Measurements from ENCODE around the gene CHD2.
A peak's percentile ranks its signal among the peaks of the same experiment; 100 is the strongest.

Gene CHD2

DNA sequence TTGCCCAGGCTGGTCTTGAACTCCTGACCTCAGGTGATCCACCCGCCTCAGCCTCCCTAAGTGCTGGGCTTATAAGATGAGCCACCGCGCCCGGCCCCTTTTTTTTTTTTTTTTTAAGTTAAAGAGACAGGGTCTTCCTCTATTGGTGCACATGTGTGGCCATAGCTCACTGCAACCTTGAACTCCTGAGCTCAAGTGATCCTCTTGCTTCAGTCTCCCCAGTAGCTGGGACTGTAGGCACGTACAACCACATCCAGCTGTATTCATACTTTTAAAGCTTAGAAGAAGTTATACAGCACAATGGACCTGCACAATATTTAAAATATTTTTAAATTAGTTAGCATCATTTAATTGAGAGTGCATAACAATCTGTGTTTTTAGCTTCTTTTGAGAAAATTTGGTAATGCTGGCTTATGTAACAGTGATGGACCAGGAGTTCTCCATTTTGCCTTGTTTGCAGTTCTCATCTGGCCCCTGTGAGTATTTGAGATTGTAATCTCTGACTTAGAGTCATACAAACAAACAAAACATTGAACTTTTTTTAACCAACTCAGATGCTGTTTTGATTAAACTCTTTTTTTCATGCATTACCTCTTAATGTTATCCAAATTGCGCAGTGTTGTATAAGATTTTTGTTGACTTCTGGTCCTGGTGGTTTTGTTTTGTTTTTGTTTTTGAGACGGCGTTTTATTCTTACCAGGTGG is 33.0 kb downstream of the CHD2 start:
- ATAC-seq: no peak
- no peak for DNase-seq

DNA sequence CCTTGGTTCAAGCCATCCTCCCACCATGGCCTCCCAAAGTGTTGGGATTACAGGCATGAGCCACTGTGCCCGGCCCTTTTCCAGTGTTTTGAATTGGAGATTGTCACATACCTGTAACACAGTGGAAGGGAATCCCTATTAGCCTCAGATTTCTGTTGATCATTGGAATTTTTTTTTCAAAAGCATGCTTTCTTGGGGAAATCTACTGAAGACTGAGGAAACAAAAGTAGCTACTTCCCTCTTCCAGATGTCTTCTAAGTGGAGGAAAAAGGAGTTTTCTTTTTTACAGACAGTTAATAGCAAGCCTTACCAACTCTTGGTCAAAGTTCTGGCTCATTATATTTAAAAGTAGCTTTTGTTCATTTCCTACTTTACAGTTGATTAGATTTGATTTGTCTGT is 33.7 kb downstream of the CHD2 start:
- DNase-seq: no peak
- ATAC-seq: no peak

GRCh38 chr15:92934716-92935115 is 34.6 kb downstream of the CHD2 start:
- no peak for DNase-seq
- ATAC-seq: no peak

DNA sequence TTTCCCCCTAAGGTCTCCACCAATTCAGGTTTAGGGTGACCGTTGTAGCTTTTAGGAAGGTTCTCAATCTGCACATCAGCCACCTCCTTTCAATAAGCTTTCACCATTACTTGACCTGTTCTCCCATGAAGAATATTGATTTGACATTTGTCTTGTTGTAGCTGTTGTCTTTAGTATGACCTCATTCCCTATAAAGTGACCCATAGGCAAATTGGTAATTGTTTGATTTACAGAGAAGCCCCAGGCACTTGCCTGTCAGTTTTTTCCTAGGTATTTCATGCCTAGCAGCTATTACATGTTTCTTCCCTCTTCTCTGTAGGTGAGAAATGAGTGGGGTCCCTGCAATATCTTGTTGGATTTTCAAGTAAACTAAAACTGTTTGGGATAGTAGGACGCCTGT is 36.0 kb downstream of the CHD2 start:
- DNase-seq: no peak
- ATAC-seq: no peak

GRCh38 chr15:92936693-92937092 is 36.6 kb downstream of the CHD2 start:
- DNase-seq (no peak), ATAC-seq (no peak)

- DNase-seq (no peak), ATAC-seq (no peak)
Measured at GRCh38 chr15:92937901-92938300, 37.8 kb downstream of the CHD2 start.

DNA sequence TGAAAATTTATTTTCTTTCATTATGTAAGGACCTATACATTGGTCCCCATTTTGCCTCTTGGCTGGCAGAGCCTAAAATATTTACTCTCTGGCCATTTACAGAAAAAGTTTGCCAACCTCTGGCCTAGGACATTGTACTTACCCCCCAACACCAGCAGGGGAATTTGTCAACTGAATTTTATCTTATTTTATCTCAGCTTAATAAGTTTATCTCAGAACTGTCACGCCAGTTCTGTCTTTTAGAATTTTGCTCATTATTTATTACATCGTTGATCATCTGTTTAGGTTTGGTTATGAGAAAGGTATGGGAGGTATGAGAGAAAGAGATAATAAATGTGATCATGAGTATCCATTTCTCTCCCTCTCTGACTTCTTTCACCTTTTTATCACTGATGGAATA is 38.3 kb downstream of the CHD2 start:
- no peak for DNase-seq
- no peak for ATAC-seq

DNA sequence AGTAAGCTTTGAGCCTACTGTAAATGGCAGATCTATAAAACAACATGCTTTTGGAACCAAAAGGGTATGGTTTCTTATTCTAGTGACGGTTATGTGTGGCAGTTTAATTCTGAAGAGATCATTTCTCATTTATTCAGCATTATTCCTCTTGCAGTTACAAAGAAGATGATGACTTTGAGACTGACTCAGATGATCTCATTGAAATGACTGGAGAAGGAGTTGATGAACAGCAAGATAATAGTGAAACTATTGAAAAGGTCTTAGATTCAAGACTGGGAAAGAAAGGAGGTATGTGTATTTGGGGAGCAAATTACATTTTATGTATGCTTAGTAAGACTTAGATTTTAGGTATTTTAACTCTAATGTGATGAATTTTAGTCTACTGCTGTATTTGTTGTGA is 41.5 kb downstream of the CHD2 start:
- DNase-seq (no peak), ATAC-seq (no peak)

DNA sequence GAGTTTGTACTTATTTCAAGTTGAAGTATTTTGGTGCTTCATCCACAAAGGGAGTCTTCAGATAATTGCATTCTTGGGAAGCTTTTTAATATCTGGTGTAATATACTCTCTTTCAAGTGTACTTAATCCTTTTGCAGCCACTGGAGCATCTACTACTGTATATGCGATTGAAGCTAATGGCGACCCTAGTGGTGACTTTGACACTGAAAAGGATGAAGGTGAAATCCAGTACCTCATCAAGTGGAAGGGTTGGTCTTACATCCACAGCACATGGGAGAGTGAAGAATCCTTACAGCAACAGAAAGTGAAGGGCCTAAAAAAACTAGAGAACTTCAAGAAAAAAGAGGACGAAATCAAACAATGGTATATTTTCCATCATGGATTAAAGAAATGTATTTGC is 42.6 kb downstream of the CHD2 start:
- ATAC-seq: no peak
- DNase-seq: no peak

DNA sequence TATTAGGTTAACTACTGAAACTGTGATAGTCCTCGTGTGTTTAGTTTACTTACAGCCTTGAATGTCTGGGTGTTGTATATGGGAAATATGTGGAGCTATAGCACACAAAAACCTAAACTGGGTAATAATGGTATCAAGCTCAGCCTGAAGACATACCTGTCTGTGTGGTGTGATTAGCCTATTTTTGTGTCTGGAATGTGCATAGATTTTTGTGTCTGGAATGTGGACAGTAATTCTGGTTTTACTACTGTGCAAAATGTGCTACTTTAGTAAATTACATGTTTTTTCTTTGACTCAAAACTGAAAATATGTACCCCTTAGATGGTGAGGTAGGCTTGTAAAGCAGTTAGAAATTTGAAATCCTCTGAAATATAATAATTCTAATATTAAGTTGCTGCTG is 43.5 kb downstream of the CHD2 start:
- ATAC-seq: no peak
- no peak for DNase-seq

GRCh38 chr15:92944946-92945521 is 44.9 kb downstream of the CHD2 start:
- ATAC-seq: no peak

DNA sequence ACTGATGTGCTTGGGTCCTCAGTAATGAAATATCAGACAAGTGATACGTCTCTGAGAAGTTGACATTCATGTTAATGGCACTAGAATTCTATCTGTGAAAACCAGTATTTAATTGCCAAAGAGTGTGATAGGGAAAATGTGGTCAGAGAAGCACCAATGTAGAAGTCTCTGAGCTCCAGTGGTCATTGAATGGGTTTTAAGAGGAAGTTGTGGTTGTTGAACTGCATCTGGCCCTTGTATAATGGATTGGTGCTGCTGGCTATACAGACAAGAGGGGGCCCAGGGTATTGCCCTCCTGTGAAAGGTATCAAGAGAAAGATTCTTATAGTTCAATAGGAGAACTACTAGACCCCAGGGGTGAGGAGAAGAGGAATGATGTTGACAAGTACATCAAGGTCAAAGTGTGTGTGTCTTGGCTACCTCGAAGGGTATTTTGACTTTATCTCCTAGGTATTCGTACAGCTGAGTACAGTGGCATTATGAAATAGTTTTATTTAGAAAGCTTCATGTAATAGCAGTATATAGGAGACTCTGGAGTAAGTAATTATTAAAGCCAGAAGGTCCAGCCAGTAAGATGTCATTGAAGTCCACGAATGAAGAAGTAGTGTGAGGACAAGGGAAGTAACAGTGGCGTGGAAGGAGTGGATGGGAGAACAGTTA is 47.1 kb downstream of the CHD2 start:
- no peak for ATAC-seq
- DNase-seq: no peak

More at GRCh38 chr15:92944946-92945521, 44.9 kb downstream of the CHD2 start:
- no peak for DNase-seq

DNA sequence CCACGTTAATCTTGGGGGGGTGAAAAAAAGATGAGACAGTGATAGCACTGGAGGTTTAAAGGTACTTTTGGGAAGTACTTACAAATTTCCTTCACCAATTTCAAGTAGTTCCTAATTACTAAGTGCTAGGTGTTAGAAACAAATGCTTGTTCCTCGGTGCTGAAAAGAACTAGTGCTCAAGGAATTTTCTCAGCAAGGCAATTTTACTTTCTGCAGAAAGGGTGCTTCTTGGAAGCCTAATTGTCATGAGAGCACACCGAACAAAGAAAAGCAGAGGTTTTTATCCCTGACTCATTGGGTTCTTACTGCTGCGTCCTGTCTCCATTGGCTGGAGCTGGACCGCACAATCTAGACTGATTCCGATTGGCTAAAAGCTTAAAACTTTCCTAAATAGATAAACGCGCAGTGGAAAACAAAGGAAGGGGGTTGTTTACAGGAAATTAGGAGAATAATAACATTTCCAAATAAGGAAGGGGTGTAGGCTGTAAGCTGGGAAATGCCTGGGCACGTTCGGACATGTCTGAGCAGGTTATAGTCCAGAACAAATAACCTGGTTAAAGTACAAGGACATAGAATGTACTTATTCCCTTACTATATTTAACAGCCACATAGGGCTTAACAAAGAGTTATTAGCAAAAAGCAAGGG is 49.6 kb downstream of the CHD2 start:
- no peak for DNase-seq
- ATAC-seq: no peak

- no peak for DNase-seq
- no peak for ATAC-seq
Measured at GRCh38 chr15:92951800-92952457, 51.8 kb downstream of the CHD2 start.

DNA sequence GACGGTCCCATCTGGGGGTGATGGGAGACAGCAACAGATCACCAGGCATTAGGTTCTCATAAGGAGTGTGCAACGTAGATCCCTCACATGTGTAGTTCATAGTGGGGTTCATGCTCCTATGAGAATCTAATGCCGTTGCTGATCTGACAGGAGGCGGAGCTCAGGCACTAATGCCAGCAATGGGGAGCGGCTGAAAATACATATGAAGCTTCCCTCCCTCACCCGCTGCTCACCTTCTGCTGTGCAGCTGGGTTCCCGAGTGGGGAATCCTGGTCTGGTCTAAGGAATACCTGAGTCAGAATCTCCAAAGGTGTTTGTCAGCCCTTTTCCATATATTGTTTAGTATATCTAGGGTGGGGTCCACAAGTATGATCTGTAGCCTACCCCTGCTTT is 52.3 kb downstream of the CHD2 start:
- ATAC-seq (no peak), DNase-seq (no peak)

GRCh38 chr15:92953566-92953965 is 53.4 kb downstream of the CHD2 start:
- ATAC-seq (no peak), DNase-seq (no peak)

- no peak for ATAC-seq
- DNase-seq: no peak
Measured at GRCh38 chr15:92954002-92954401, 53.9 kb downstream of the CHD2 start.

GRCh38 chr15:92954578-92954977 is 54.5 kb downstream of the CHD2 start:
- no peak for DNase-seq
- no peak for ATAC-seq

- DNase-seq (no peak), ATAC-seq (no peak)
Measured at GRCh38 chr15:92955706-92956105, 55.6 kb downstream of the CHD2 start.

DNA sequence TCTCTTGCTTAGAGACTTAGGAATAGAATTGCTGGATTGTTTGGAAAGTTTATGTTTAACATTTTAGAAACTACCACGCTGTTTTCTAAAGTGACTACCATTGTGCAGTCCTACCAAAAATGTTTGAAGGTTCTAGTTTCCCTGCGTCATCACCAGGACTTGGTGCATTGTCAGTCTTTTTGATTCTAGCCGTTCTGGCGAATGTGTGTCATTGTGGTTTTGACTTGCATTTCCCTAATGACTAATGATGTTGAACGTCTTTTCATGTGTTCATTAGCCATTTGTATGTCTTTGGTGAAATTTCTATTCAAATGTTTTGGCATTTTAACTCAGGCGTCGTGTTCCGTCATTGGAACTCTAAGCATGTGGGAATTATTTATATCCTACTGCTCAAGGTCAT is 58.0 kb downstream of the CHD2 start:
- ATAC-seq (peak; percentile 95), DNase-seq (peak; percentile 44)

DNA sequence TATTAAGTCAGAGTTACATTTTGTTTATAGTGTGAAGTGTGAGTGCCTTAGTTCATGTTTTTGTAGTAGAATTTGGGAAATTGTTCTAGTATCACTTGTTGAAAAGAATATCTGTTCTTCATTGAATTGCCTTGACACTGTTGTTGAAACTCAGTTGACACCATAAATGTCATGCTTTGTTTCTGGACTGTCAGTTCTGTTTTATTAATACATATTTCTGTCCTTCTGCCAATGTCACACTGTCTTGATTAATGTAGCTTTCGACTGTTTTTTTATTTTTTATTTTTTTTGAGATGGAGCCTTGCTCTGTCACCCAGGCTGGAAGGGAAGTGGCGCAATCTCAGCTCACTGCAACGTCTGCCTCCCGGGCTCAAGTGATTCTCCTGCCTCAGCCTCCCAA is 59.1 kb downstream of the CHD2 start:
- ATAC-seq: no peak

DNA sequence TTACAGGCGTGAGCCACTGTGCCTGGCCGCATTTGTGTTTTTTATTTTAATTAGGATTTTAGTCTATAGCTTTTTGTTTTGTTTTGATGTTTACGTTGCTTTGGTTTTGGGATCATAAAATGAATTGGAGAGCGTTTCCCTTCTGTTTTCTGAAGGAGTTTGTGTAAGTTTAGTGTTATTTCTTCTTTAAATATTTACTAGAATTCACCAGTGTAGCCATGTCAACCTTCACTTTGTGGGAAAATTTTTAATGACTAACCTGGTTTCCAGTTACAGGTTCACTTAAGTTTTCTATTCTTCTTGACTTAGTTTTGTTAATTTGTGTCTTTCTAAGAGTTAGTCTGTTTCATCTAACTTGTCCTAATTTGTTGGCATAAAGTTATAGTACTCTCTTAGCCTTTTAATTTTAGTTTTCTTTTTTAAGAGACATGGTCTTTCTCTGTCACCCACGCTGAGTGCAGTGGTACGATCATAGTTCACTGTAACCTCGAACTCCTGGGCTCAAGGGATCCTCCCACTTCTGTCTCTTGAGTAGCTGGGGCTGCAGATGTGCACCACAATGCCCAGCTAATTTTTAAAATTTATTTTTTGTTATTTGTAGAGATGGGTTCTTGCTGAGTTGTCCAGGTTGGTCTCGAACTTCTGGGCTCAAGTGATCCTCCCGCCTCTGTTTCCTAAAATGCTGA is 61.0 kb downstream of the CHD2 start:
- ATAC-seq (no peak), DNase-seq (no peak)

More for the DNA sequence above, 59.1 kb downstream of the CHD2 start:
- no peak for DNase-seq

Measured in stimulated activated naive CD8-positive, alpha-beta T cell treated with anti-CD3 and anti-CD28 coated beads, Interleukin-15, Interleukin-2, amounts not matched to agents 100 U/mL and 50 U/mL, for 24 hours (primary cell).